HFF-Myc (cell line): ENCODE data around the gene RINL.
A peak's percentile ranks its signal among the peaks of the same experiment; 100 is the strongest.
"Not testable (repeated sequence)": the region's sequence is repeated elsewhere in the genome, so short reads cannot be mapped to it uniquely, and the experiment has no call there.

Source experiments
- DNase-seq: peaks from one replicate; pipeline ENCODE4 v3.0.0-alpha.2; 2011; ENCODE audit warnings: low read depth; ENCODE audit errors: extremely low read depth
- H3K4me3 ChIP-seq: replicated peaks from 2 replicates; pipeline ENCODE4 v1.5.1; 2011; ENCODE audit warnings: low read depth, mild to moderate bottlenecking, control low read depth, low read length
- TF ChIP-seq, protein P1 (sequence below): IDR thresholded peaks from 2 replicates; pipeline ENCODE4 v1.5.1; 2012; ENCODE audit warnings: mild to moderate bottlenecking, low read depth, low read length, control low read depth; ENCODE audit errors: missing control alignments

Gene RINL

DNA sequence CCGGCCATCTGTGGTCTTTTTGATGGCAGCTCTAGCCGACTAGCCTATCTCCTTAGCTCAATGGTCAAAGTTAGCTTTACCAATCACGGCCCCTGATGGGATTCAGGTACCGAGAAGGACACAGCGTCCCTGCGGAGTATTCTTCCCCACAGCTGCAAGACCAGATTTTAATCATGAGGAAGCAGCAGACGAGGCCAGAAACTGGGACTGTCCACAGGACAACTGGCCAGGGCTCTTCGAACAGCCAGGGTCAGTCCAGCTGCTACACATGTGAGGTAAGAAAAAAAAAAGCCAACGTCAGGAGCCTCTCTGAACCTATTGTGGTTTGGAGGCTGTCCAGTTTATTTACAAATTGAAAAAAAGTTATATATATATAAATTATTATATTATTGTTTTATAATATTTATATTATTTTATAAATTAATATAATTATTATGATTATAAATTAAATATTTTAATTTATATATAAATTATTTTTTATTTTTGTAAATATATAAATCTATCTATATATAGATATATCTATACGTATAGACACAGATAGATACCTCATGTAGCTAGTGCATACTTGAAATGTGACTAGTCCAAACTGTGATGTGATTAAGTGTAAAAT lies 10.8 kb downstream of the RINL start:
- no peak overlapping the region for H3K4me3 ChIP-seq
- DNase-seq: no peak
- TF ChIP-seq, protein P1, sequence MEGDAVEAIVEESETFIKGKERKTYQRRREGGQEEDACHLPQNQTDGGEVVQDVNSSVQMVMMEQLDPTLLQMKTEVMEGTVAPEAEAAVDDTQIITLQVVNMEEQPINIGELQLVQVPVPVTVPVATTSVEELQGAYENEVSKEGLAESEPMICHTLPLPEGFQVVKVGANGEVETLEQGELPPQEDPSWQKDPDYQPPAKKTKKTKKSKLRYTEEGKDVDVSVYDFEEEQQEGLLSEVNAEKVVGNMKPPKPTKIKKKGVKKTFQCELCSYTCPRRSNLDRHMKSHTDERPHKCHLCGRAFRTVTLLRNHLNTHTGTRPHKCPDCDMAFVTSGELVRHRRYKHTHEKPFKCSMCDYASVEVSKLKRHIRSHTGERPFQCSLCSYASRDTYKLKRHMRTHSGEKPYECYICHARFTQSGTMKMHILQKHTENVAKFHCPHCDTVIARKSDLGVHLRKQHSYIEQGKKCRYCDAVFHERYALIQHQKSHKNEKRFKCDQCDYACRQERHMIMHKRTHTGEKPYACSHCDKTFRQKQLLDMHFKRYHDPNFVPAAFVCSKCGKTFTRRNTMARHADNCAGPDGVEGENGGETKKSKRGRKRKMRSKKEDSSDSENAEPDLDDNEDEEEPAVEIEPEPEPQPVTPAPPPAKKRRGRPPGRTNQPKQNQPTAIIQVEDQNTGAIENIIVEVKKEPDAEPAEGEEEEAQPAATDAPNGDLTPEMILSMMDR: no peak

DNA sequence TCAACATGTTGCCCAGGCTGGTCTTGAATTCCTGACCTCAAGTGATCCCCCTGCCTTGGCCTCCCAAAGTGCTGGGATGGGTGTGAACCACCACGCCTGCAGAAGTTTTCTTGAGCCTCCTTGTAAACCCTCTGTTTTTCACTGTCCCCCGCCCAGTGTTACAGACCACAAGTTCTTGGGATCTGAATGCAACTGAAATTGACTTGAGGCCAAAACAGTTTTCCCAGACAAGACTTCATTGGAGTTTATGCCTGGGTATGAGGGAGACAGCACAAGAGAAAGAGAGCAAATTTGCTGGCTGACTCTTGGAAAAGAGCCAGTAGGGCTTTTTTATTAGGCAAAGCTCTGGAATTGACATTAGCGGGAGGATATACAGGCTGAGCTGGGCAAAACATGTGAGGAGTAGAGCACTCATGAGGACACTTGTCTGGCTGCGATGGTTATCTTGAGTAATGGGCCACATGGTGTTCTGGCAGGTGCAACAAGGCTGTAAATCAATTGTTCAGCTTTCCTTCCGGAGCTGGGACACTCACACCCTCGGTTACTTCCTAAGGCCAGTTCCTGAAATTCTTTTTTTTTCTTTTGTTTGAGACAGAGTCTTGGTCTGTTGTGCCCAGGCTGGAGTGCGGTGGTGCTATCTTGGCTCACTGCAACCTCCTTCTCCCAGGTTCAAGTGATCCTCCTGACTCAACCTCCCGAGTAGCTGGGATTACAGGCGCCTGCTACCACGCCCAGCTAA lies 15.6 kb downstream of the RINL start:
- H3K4me3 ChIP-seq: no peak overlapping the region
- peak; percentile 71 for DNase-seq
- TF ChIP-seq, protein P1: no peak

DNA sequence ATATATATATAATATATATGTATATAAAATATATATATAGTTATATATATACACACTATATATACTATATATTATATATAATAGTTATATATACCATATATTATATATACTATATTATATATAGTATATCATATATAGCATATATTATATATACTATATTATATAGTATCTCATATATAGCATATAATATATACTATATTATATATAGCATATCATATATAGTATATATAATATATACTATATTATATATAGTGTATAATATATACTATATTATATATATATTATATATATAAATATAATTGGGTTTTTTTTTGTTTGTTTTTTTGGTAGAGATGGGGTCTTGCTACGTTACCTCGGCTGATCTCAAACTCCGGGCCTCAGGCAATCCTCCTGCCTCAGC lies 16.7 kb downstream of the RINL start:
- TF ChIP-seq, protein P1: no peak
- no peak overlapping the region for H3K4me3 ChIP-seq
- DNase-seq: no peak

DNA sequence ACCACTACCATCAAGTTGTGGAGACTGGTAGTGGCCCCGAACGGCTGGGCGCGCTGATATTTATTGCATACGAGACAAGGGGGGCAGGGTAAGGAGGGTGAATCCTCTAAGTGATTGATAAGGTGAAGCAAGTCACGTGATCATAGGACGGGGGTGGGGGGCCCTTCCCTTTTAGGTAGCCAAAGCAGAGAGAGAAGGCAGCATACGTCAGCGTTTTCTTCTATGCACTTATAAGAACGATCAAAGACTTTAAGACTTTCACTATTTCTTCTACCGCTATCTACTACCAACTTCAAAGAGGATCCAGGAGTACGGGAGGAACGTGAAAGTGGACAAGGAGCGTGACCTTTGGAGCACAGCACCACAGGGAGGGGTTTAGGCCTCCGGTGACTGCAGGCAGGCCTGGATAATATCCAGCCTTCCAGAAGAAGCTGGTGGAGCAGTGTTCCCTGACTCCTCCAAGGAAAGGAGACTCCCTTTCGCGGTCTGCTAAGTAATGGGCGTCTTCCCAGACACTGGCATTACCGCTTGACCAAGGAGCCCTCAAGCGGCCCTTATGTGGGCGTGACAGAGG lies 18.4 kb downstream of the RINL start:
- not testable (repeated sequence) for DNase-seq, H3K4me3 ChIP-seq

DNA sequence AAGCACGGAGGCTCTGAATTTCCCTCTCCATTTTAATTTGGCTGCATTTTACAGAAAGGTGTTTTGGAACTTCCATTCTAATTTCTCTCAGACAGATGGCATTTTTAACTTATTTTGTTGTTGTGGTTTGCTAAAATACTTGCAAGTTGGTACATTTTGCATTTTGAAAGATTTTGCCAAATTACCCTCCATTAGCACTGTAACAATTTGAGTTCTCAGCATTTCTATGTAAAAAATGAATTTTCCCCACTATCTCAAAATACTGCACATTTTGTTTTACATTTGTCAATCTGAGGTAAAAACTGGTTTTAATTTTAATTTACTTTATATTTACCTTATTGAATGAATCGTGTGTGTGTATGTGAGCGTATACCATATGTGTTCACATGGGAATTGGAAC lies 21.3 kb downstream of the RINL start:
- no peak for DNase-seq
- no peak overlapping the region for H3K4me3 ChIP-seq

DNA sequence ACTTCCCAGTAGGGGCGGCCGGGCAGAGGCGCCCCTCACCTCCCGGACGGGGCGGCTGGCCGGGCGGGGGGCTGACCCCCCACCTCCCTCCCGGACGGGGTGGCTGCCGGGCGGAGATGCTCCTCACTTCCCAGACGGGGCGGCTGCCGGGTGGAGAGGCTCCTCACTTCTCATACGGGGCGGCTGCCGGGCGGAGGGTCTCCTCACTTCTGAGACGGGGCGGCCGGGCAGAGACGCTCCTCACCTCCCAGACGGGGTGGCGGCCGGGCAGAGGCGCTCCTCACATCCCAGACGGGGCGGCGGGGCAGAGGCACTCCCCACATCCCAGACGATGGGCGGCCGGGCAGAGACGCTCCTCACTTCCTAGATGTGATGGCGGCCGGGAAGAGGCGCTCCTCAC lies 22.3 kb downstream of the RINL start:
- not testable (repeated sequence) for DNase-seq

More for the DNA sequence above, 21.3 kb downstream of the RINL start:
- TF ChIP-seq, protein P1: no peak

DNA sequence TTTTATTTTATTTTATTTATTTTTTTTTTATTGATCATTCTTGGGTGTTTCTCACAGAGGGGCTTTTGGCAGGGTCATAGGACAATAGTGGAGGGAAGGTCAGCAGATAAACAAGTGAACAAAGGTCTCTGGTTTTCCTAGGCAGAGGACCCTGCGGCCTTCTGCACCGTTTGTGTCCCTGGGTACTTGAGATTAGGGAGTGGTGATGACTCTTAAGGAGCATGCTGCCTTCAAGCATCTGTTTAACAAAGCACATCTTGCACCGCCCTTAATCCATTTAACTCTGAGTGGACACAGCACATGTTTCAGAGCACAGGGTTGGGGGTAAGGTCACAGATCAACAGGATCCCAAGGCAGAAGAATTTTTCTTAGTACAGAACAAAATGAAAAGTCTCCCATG lies 23.1 kb downstream of the RINL start:
- DNase-seq, H3K4me3 ChIP-seq: not testable (repeated sequence)

More for the DNA sequence above, 22.3 kb downstream of the RINL start:
- H3K4me3 ChIP-seq: not testable (repeated sequence)

DNA sequence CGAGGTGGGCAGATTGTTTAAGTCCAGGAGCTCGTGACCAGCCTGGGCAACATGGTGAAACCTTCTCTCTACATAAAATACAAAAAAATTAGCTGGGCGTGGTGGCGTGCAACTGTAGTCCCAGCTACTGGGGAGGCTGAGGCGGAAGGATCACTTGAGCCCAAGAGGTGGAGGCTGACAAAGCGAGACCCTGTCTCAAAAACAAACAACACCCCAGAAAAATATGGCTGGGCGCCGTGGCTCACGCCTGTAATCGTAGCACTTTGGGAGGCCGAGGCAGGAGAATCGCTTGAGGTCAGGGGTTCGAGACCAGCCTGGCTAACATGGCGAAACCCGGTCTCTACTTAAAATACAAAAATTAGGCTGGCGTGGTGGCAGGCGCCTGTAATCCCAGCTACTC lies 24.9 kb downstream of the RINL start:
- DNase-seq: no peak
- TF ChIP-seq, protein P1: no peak
- peak overlapping the region; percentile 61 for H3K4me3 ChIP-seq
